Vagina (tissue), 2 donors: Measurements from ENCODE around the gene SCARB1.

ENCODE experiments used
- CTCF ChIP-seq, 3 experiments: fragments of 450-650 bp in 2 of 3; fragments of 200-600 bp in 1 of 3; sonication (generic) in 1 of 3; IDR thresholded peaks; one replicate each; pipeline ENCODE4 v1.5.1; 2017 to 2019; ENCODE audit warnings: antibody characterized with exemption in 3 of 3, mild to moderate bottlenecking in 2 of 3, moderate library complexity in 2 of 3
- POLR2A ChIP-seq, 2 donors: fragments of 450-650 bp; IDR thresholded peaks; one replicate each; pipeline ENCODE4 v1.6.1; 2017; ENCODE audit warnings: antibody characterized with exemption in 2 of 2, mild to moderate bottlenecking in 2 of 2, moderate library complexity in 2 of 2

GRCh38 chr12:124746649-124747425 is 116.8 kb downstream of the SCARB1 start:
- TF ChIP-seq CTCF (IDR thresholded peaks at IDR 0.05) (no peak), POLR2A (IDR thresholded peaks at IDR 0.05) (no peak)
